ENCODE results near the gene CCNL2.

Gene CCNL2

DNA sequence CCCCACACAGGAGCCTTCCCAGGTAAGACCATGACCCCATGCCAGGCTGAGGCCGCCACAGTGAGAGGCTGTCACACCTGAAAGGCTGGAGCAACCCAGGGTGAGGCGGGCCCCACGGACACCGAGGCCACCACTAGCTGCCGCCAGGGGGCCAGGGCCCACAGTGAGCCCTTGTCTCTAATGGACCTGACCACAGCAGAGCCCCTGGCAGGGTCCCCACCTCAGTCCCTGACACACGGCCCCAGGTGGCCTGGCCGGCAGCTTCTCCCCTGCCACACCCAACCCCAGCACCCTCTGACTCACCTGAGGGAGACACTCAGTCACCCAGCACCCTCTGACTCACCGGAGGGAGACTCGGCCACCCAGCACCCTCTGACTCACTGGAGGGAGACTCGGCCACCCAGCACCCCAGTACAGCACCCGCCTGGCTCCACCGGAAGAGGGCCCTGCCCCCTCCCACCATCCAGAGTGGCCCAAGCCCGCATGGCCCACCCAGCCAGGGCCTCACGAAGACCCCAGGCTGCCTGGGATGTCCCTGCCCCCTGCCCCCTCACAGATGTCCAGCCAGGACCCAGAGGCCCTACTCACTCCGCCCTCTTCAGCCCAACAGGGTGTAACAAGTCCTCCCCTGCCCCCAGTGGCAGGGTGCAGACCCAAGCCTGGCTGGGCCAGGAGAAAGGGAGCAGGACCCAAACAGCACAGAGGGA lies 54.3 kb downstream of the CCNL2 start (continued):
- no peak for TF ChIP-seq ZNF701 (tag by site-specific recombination; IDR thresholded peaks at IDR 0.05)
- no peak for TF ChIP-seq ZNF658 (tag by site-specific recombination; IDR thresholded peaks at IDR 0.05)
- TF ChIP-seq, protein P1, sequence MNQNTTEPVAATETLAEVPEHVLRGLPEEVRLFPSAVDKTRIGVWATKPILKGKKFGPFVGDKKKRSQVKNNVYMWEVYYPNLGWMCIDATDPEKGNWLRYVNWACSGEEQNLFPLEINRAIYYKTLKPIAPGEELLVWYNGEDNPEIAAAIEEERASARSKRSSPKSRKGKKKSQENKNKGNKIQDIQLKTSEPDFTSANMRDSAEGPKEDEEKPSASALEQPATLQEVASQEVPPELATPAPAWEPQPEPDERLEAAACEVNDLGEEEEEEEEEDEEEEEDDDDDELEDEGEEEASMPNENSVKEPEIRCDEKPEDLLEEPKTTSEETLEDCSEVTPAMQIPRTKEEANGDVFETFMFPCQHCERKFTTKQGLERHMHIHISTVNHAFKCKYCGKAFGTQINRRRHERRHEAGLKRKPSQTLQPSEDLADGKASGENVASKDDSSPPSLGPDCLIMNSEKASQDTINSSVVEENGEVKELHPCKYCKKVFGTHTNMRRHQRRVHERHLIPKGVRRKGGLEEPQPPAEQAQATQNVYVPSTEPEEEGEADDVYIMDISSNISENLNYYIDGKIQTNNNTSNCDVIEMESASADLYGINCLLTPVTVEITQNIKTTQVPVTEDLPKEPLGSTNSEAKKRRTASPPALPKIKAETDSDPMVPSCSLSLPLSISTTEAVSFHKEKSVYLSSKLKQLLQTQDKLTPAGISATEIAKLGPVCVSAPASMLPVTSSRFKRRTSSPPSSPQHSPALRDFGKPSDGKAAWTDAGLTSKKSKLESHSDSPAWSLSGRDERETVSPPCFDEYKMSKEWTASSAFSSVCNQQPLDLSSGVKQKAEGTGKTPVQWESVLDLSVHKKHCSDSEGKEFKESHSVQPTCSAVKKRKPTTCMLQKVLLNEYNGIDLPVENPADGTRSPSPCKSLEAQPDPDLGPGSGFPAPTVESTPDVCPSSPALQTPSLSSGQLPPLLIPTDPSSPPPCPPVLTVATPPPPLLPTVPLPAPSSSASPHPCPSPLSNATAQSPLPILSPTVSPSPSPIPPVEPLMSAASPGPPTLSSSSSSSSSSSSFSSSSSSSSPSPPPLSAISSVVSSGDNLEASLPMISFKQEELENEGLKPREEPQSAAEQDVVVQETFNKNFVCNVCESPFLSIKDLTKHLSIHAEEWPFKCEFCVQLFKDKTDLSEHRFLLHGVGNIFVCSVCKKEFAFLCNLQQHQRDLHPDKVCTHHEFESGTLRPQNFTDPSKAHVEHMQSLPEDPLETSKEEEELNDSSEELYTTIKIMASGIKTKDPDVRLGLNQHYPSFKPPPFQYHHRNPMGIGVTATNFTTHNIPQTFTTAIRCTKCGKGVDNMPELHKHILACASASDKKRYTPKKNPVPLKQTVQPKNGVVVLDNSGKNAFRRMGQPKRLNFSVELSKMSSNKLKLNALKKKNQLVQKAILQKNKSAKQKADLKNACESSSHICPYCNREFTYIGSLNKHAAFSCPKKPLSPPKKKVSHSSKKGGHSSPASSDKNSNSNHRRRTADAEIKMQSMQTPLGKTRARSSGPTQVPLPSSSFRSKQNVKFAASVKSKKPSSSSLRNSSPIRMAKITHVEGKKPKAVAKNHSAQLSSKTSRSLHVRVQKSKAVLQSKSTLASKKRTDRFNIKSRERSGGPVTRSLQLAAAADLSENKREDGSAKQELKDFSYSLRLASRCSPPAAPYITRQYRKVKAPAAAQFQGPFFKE (tag by site-specific recombination; IDR thresholded peaks at IDR 0.05; ENCODE audit: borderline replicate concordance) = no peak
- TF ChIP-seq ZNF654 (tag by site-specific recombination; IDR thresholded peaks at IDR 0.05; ENCODE audit: low read depth) = no peak
- no peak for TF ChIP-seq ZNF416 (tag by site-specific recombination; IDR thresholded peaks at IDR 0.05)
- TF ChIP-seq PRDM1 (tag by site-specific recombination; IDR thresholded peaks at IDR 0.05) = no peak
- TF ChIP-seq ZIC2 (tag by site-specific recombination; IDR thresholded peaks at IDR 0.05) = peak; percentile 61
- peak; percentile 98 for TF ChIP-seq ZNF692 (tag by site-specific recombination; IDR thresholded peaks at IDR 0.05)
- no peak for TF ChIP-seq SP3 (tag by site-specific recombination; IDR thresholded peaks at IDR 0.05)
- TF ChIP-seq ZNF157 (tag by site-specific recombination; IDR thresholded peaks at IDR 0.05) = no peak
- TF ChIP-seq KLF1 (tag by site-specific recombination; IDR thresholded peaks at IDR 0.05) = peak; percentile 9; the same call in 1 of the 2 replicates
- no peak for TF ChIP-seq ZNF473 (tag by site-specific recombination; IDR thresholded peaks at IDR 0.05)
- no peak for TF ChIP-seq ZNF175 (tag by site-specific recombination; IDR thresholded peaks at IDR 0.05)
- TF ChIP-seq, protein P2, sequence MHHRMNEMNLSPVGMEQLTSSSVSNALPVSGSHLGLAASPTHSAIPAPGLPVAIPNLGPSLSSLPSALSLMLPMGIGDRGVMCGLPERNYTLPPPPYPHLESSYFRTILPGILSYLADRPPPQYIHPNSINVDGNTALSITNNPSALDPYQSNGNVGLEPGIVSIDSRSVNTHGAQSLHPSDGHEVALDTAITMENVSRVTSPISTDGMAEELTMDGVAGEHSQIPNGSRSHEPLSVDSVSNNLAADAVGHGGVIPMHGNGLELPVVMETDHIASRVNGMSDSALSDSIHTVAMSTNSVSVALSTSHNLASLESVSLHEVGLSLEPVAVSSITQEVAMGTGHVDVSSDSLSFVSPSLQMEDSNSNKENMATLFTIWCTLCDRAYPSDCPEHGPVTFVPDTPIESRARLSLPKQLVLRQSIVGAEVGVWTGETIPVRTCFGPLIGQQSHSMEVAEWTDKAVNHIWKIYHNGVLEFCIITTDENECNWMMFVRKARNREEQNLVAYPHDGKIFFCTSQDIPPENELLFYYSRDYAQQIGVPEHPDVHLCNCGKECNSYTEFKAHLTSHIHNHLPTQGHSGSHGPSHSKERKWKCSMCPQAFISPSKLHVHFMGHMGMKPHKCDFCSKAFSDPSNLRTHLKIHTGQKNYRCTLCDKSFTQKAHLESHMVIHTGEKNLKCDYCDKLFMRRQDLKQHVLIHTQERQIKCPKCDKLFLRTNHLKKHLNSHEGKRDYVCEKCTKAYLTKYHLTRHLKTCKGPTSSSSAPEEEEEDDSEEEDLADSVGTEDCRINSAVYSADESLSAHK (tag by site-specific recombination; IDR thresholded peaks at IDR 0.05) = no peak
- TF ChIP-seq ZNF510 (tag by site-specific recombination; IDR thresholded peaks at IDR 0.05; ENCODE audit: insufficient replicate concordance) = no peak
- TF ChIP-seq HOXA7 (CRISPR knock-in tag; IDR thresholded peaks at IDR 0.05; ENCODE audit: borderline replicate concordance) = no peak
- no peak for TF ChIP-seq ZBTB48 (tag by site-specific recombination; IDR thresholded peaks at IDR 0.05)
- no peak for TF ChIP-seq ZNF132 (tag by site-specific recombination; IDR thresholded peaks at IDR 0.05; ENCODE audit: borderline replicate concordance)
- no peak for TF ChIP-seq ZNF843 (tag by site-specific recombination; IDR thresholded peaks at IDR 0.05)
- TF ChIP-seq ZNF423 (tag by site-specific recombination; IDR thresholded peaks at IDR 0.05) = peak; percentile 71
- no peak for TF ChIP-seq ZNF37A (tag by site-specific recombination; IDR thresholded peaks at IDR 0.05)
- TF ChIP-seq SCRT1 (tag by site-specific recombination; IDR thresholded peaks at IDR 0.05; ENCODE audit: borderline replicate concordance) = no peak
- TF ChIP-seq ZNF596 (tag by site-specific recombination; IDR thresholded peaks at IDR 0.05) = no peak
- TF ChIP-seq, protein P3, sequence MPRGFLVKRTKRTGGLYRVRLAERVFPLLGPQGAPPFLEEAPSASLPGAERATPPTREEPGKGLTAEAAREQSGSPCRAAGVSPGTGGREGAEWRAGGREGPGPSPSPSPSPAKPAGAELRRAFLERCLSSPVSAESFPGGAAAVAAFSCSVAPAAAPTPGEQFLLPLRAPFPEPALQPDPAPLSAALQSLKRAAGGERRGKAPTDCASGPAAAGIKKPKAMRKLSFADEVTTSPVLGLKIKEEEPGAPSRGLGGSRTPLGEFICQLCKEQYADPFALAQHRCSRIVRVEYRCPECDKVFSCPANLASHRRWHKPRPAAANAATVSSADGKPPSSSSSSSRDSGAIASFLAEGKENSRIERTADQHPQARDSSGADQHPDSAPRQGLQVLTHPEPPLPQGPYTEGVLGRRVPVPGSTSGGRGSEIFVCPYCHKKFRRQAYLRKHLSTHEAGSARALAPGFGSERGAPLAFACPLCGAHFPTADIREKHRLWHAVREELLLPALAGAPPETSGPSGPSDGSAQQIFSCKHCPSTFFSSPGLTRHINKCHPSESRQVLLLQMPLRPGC (tag by site-specific recombination; IDR thresholded peaks at IDR 0.05) = no peak
- TF ChIP-seq ZNF600 (tag by site-specific recombination; IDR thresholded peaks at IDR 0.05) = no peak
- no peak for TF ChIP-seq ZNF350 (tag by site-specific recombination; IDR thresholded peaks at IDR 0.05)
- no peak for TF ChIP-seq ZNF621 (tag by site-specific recombination; IDR thresholded peaks at IDR 0.05)
- no peak for TF ChIP-seq KLF7 (tag by site-specific recombination; IDR thresholded peaks at IDR 0.05; ENCODE audit: borderline replicate concordance)
- no peak for TF ChIP-seq ZNF404 (tag by site-specific recombination; IDR thresholded peaks at IDR 0.05)
